ENCODE results near the gene KCNAB3. TPM values are rescaled to one million over a fixed set of nuclear protein-coding genes. Genes with fewer than 3 reads are reported as not detected.
A peak's percentile ranks its signal among the peaks of the same experiment; 100 is the strongest.

The KCNAB3 gene
- total RNA-seq, 1 donor from 2014 or later: 1.6 TPM

- H3K9me3 Mint-ChIP-seq (ENCODE audit: unreplicated experiment): no peaks in the 10 kb centered on the region
- peaks cover 14% of the 10 kb centered on the region for H3K4me1 Mint-ChIP-seq (ENCODE audit: unreplicated experiment)
- no peak within 1 kb of the TSS for H3K27ac Mint-ChIP-seq (ENCODE audit: unreplicated experiment)
- no peak within 1 kb of the TSS for H3K4me3 Mint-ChIP-seq (ENCODE audit: unreplicated experiment)
- no peak for DNase-seq (ENCODE audit: low spot score)
- peaks cover 19% of the 10 kb centered on the region for H3K36me3 Mint-ChIP-seq (ENCODE audit: low read depth, unreplicated experiment)
- no peak for TF ChIP-seq CTCF (IDR thresholded peaks at IDR 0.05; ENCODE audit: unreplicated experiment)
- peaks cover 8% of the 10 kb centered on the region for H3K27me3 Mint-ChIP-seq (ENCODE audit: unreplicated experiment)
Measured at GRCh38 chr17:7888184-7888920, 41.3 kb downstream of the KCNAB3 start, which contains the start of gene CHD3. Gene CHD3, plus strand, starts transcription at chr17:7888789. Its CDS starts 212 bp downstream, at chr17:7889001.

GRCh38 chr17:7887482-7888183, 42.0 kb downstream of the KCNAB3 start:
- DNase-seq (ENCODE audit: low spot score): peak; percentile 84

GRCh38 chr17:7887038-7887481, 42.6 kb downstream of the KCNAB3 start:
- Mint-ChIP-seq H3K4me1 (ENCODE audit: unreplicated experiment) (peaks cover 14% of the 10 kb centered on the region), H3K36me3 (ENCODE audit: low read depth, unreplicated experiment) (peaks cover 14% of the 10 kb centered on the region), H3K4me3 (ENCODE audit: unreplicated experiment) (no peak overlapping the region), H3K27ac (ENCODE audit: unreplicated experiment) (no peak overlapping the region), H3K27me3 (ENCODE audit: unreplicated experiment) (peaks cover 8% of the 10 kb centered on the region), H3K9me3 (ENCODE audit: unreplicated experiment) (no peaks in the 10 kb centered on the region)
- DNase-seq (ENCODE audit: low spot score): no peak
- no peak for TF ChIP-seq CTCF (IDR thresholded peaks at IDR 0.05; ENCODE audit: unreplicated experiment)

More at GRCh38 chr17:7887482-7888183, 42.0 kb downstream of the KCNAB3 start:
- TF ChIP-seq CTCF (IDR thresholded peaks at IDR 0.05; ENCODE audit: unreplicated experiment): no peak
- Mint-ChIP-seq H3K36me3 (ENCODE audit: low read depth, unreplicated experiment) (peaks cover 15% of the 10 kb centered on the region), H3K27ac (ENCODE audit: unreplicated experiment) (no peak overlapping the region), H3K27me3 (ENCODE audit: unreplicated experiment) (peaks cover 8% of the 10 kb centered on the region), H3K4me1 (ENCODE audit: unreplicated experiment) (peaks cover 14% of the 10 kb centered on the region), H3K4me3 (ENCODE audit: unreplicated experiment) (no peak overlapping the region), H3K9me3 (ENCODE audit: unreplicated experiment) (no peaks in the 10 kb centered on the region)

- Mint-ChIP-seq H3K4me1 (ENCODE audit: unreplicated experiment) (peaks cover 14% of the 10 kb centered on the region), H3K27ac (ENCODE audit: unreplicated experiment) (no peak overlapping the region), H3K9me3 (ENCODE audit: unreplicated experiment) (no peaks in the 10 kb centered on the region), H3K4me3 (ENCODE audit: unreplicated experiment) (no peak overlapping the region), H3K27me3 (ENCODE audit: unreplicated experiment) (peaks cover 8% of the 10 kb centered on the region), H3K36me3 (ENCODE audit: low read depth, unreplicated experiment) (peaks cover 9% of the 10 kb centered on the region)
- peak; percentile 44 for DNase-seq (ENCODE audit: low spot score)
- TF ChIP-seq CTCF (IDR thresholded peaks at IDR 0.05; ENCODE audit: unreplicated experiment): no peak
Measured at GRCh38 chr17:7886227-7887037, 43.2 kb downstream of the KCNAB3 start.
